Activated CD8-positive, alpha-beta memory T cell treated with anti-CD3 and anti-CD28 coated beads, Interleukin-2, amount 50 U/mL, for 1 hour (primary cell): ENCODE measurements around the gene PHPT1.
A peak's percentile ranks its signal among the peaks of the same experiment; 100 is the strongest.
"Not testable (repeated sequence)": the region's sequence is repeated elsewhere in the genome, so short reads cannot be mapped to it uniquely, and the experiment has no call there.

Experiments used
- DNase-seq: peaks from one replicate; pipeline ENCODE4 v3.0.0-alpha.2; 2020; ENCODE audit errors: extremely low read depth

Gene PHPT1

GRCh38 chr9:136860529-136860928, 11.3 kb downstream of the PHPT1 start:
- no peak for DNase-seq

- DNase-seq, result no peak
Measured at GRCh38 chr9:136860933-136861873, 12.0 kb downstream of the PHPT1 start.

DNA sequence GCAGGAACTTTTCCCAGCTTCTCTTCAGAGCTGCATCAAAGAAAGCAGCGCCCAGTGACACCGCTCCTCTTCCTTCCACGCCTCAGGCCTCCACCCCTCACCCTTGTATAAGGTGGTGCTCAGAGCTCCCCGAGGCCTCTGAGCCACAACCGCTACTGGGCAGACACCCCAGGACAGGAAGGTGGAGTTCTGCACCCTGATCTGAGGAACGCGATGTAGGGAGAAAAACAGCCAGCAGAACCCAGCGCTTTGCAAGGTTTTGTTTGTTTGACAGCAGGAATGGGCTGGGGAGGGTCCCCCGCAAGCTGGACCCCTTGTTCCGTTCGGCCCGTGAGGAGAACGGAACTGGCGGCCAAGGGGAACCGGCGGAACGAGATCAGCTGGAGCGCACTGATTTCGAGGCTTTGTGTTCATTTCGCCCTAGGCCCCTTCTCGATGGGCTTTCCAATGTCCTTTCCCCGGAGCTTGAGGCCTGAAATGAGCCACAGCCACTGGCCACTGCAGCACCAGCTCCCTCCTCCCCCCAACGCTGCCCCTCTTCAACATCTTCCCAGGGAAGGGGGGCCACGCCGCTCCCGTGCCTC, 12.8 kb downstream of the PHPT1 start:
- DNase-seq, result no peak

DNA sequence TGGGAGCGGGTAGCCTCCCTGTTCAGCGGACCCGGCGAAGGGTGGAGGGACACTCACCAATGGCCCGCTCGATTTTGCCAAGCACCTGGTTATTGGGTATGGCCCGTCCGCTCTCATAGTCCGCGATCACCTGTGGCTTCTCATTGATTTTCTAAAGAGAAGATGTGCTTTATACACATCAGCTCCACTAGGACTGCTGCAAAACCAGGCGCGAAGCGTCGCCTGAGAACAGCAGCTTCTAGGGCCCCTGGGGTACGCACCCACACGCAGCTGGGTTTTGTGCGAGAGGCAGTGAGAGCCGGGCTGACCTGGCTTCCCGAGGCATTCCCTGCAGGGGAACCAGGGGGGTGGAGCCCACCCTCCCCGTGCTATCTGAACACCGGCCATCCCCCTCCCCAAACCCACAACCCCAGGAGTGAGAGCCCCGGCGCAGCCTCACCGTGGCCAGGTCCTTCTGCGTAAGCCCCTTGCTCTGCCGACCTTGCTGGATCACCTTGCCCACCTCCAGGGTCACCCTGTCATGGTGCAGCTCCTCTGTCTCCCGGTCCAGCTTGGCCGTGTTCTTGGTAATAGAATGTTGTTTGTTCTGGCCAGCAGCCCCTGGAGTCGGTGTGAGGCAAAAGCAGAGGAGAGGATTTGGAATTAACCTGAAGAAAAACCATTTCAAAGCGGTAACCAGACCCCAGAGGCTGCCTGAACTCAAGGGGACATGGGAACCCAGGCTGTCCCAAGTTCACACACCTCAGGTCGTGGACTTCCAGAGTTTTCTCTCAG, 13.8 kb downstream of the PHPT1 start:
- no peak for DNase-seq

DNA sequence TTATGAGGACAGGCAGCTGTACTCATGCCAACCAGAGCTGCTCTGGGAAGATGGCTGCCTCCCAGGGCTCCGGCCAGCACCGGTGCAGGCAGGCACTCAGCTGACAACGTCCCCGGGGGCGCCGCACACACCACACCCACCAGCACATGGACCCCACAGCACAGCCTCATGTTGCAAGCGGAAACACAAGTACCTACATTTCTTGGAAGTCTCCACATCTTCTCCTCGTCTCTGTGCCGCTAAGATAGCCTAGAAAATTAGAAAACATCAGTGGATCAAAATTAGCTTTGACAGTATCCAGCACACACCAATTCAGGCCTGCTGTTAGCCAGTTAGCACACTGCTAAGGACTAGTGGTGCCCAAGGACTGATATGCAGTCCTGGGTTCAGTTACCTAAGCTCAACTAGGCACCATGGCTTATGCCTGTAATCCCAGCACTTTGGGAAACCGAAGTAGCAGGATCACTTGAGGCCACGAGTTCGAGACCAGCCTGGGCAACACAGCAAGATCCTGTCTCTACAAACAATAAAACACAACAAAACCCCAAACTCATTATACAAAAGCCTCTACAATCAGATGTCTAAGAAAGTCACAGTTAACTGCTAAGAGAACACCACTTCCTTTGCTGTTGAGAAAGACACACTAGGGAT, 14.5 kb downstream of the PHPT1 start:
- no peak for DNase-seq

- no peak for DNase-seq
Measured at GRCh38 chr9:136865041-136865767, 16.0 kb downstream of the PHPT1 start.

DNA sequence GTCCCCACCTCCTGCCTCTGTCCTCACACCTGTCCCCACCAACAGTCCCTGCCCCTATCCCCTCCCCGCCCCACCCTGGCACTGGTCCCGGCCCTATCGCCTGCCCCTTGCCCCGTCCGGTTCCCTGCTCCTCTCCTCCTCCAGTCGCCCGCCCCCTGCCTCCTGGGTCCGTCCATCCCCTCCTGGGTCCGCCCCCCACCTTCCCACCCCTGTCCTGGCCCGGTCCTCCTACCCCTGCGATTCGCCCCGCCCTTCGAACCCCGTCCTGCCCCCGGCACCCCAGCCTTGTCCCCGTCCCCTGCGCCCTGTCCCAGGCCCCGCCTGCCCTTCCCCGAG, 16.5 kb downstream of the PHPT1 start:
- DNase-seq, result no peak

- DNase-seq, result not testable (repeated sequence)
Measured at GRCh38 chr9:136866898-136867421, 17.8 kb downstream of the PHPT1 start.

- DNase-seq, result no peak
Measured at GRCh38 chr9:136867480-136867879, 18.3 kb downstream of the PHPT1 start.

DNA sequence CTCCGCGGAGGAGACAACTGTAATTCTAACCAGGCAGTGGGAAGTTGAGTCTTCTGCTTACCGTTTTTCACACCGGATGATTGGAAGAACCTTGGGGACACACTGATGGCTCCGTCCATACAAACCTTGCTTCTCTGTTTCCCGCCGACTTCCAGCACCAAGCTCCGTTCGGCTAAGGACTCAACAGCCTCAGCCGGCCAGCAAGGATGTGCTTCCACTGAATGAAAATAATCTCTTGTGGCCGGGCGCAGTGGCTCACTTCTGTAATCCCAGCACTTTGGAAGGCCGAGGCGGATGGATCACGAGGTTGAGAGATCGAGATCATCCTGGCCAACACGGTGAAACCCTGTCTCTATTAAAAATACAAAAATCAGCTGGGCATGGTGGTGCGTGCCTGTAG, 18.7 kb downstream of the PHPT1 start:
- no peak for DNase-seq

DNA sequence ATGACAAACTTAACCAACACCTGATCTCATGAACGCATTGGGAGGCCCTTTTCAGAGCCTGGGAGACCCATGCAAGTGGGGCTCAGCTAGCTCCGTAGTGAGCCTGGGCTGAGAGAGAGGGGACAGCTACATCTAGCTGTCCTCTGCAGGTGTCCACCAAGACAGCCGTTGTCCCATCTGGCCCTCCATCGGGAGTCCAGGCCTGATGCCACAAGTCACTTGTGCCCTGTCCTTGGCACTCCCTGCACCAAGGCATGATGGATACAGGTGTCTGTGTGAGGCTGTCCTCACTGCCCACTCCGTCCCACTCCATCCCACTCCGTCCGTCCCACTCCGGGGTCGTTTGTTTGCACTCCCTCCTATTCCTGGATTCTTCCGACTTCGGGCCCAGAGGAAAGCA, 19.4 kb downstream of the PHPT1 start:
- no peak for DNase-seq

DNA sequence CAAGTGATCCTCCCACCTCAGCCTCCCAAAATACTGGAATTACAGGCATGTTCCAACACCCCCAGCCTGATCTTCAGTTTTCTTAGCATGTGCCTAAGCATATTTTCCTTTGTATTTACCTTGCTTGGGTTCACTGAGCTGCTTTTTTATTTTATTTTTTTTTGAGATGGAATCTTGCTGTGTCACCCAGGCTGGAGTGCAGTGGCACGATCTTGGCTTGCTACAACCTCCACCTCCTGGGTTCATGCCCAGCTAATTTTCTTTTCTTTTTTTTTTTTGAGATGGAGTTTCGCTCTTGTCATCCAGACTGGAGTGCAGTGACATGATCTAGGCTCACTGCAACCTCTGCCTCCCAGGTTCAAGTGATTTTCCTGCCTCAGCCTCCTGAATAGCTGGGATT, 20.4 kb downstream of the PHPT1 start:
- not testable (repeated sequence) for DNase-seq

DNA sequence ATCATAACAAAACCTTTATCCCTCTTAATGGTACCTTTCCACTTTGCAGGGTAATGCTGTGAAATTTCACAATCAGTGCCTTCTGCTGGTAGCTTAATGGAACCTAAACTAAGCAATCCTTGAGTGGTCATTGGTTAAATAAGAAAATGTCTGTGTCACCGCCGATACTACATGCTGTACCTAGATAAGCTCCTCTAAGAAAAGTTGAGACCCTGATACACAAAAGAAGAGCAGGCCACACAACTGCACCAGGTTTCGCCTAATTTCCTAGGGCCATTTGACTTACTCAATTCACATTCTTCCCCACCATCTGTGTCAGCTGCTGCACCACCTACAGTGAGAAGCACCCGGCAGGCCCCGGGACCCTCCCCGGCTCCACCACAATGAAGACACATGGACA, 25.9 kb downstream of the PHPT1 start:
- no peak for DNase-seq

DNA sequence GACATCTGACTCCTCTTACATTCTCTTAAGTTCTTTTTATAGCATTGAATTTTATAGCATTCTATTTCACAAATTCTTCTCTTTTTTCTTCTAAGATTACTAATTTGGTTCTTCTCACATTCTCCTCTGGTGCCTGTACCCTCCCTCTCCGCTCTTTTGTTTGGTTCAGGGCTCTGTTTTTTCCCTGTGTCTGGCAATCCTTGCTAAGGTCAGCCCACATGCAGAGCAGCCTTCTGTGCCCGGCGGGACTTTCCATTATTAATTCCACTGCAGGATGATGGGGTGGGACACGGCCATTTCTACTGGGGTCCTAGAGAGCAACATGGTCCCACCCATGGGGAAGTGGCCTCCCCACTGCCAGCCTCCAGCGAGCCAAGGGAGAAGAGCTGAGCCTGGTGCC, 27.3 kb downstream of the PHPT1 start:
- DNase-seq, result no peak

DNA sequence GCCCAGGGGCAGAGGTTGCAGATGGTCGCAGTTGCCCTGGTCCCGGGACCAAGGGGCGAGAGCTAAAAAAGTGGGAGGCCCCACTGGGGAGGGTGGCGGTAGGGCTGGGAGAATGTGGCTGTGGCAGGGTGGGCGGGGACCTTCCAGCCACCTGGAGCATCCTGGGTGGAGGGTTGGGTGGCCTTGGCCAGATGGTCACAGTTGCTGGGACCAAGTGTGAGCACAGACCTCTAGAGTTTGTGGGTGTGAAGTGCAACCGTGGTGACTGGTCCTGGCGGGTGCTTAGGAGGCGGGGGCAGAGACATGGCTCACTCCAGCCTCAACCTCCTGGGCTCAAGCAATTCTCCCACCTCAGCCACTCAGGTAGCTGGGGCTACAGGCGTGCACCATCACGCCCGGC, 31.4 kb downstream of the PHPT1 start:
- no peak for DNase-seq

DNA sequence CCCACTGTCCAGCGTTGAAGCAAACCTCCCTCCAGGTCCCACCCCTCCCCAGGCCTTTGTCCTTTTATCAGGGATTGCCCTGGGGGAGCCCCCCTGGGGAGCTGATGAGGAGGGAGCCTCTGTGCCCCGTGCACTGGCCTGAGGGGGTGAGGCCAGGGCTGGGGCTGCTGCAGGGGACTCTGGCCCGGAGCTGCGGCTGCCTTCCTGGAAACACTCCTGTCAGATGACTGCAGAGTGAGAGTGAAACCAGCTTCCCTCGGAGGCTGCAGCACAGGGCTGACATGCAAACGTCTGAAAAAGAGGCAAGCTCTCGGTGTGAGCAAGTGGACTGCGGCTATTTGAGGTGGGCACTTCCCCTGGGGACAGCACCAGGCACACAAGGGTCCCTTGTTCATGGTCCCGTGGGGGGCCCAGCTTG, 32.5 kb downstream of the PHPT1 start:
- DNase-seq, result no peak

DNA sequence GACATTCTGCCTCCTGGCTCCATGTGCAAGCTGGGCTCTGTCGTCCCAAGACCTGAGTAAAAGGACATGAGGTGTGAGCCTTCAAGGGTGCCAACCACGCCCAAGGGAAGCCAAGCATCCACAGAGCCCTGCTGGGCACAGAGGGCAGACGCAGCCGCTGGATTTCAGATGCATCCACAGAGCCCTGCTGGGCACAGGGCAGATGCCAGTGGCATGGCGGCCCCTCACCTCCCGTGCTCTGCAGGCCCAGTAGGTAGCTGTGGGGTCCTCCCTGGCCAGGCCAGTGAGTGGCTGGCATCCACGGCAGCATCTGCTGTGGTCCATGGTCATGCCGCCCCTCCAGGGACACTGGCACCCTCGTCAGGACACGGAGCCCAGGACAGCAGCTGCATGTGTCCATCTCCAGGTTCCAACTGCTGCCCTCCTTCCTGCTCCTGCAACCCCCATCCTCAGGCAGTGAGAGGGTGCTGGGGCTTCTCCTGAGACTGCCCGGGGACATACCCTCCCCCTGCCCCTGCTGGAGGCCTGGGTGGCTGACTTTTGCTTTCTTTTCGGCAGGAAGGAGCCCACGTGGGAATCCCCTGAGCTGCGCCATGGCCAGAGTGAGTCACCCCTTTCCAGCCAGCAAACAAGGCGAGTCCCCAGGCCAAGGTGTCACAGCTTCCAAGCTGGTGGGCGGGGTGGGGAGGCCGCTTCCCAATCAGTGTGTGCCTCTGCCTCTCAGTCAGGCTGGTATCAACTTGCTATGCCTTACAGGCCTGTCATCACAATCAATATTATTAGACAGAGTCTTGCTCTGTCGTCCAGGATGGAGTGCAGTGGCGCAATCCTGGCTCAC, 33.1 kb downstream of the PHPT1 start:
- DNase-seq, result peak; percentile 85

- not testable (repeated sequence) for DNase-seq
Measured at GRCh38 chr9:136882947-136883283, 33.7 kb downstream of the PHPT1 start.

DNA sequence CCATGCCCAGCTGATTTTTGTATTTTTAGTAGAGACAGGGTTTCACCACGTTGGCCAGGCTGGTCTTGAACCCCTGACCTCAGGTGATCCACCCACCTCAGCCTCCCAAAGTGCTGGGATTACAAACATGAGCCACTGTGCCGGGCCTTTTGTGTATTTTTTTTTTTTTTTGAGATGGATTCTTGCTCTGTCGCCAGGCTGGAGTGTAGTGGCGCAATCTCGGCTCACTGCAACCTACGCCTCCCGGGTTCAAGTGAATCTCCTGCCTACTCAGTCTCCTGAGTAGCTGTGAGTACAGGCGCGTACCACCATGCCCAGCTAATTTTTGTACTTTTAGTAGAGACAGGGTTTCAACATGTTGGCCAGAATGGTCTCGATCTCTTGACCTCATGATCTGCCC, 34.5 kb downstream of the PHPT1 start:
- DNase-seq, result not testable (repeated sequence)

DNA sequence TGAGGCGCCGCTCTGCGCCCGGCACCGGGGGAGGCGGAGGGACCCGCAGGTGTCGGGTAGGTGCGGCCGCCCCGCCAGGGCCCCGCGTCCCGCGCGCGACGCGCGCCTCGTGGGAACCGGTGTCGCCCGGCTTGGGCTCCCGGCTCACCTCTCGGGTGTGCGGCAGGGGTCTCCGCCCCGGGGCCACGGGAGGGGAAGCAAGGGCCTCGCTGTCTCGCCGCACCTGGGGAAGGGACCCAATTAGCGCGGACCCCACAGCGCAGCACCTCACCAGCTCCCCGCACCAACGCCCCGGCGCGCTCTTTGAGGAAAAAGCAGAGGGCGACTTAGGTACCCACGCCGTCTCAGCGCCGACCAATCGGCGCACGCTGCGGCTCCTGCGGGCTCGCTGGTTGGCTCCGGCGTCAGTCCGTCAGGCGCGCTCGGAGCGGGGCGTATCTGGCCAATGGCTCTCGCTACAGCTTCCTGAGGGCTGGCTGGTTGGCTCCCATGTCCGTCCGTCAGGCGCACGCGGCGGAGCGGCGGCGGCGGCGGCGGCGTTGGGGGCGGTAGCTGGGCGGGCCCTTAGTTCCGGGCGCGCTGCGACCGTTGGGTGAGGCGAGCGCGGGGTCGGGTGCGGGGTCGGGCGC, 36.9 kb downstream of the PHPT1 start, which contains the start of gene TRAF2:
TSS of gene TRAF2 (plus strand) at position 567 of the 629 bp plus-strand sequence. CDS start 12,225 bp downstream, outside the sequence.
- peak; percentile 91 for DNase-seq
